Neural progenitor cell (in vitro differentiated cells): Measurements from ENCODE around the gene TSPOAP1. TPM values are rescaled to one million over a fixed set of nuclear protein-coding genes. Genes with fewer than 3 reads are reported as not detected.

Source experiments
- DNase-seq: peaks from one replicate; pipeline ENCODE4 v3.0.0-alpha.2; 2016; ENCODE audit warnings: low spot score
- H2AFZ ChIP-seq: fragments of 200-600 bp; sonication (generic); replicated peaks from 2 replicates; pipeline ENCODE4 v1.6.1; 2016; ENCODE audit warnings: antibody characterized with exemption
- H3F3A ChIP-seq: fragments of 200-600 bp; sonication (generic); 2 replicates; pipeline ENCODE4 v1.6.1; 2016; ENCODE audit warnings: antibody characterized with exemption, low read depth
- H3K27ac ChIP-seq: fragments of 200-600 bp; sonication (generic); 2 replicates; pipeline ENCODE4 v1.5.1; 2016; ENCODE audit warnings: mild to moderate bottlenecking
- H3K27me3 ChIP-seq: fragments of 200-600 bp; sonication (generic); 2 replicates; pipeline ENCODE4 v1.6.1; 2016; ENCODE audit warnings: mild to moderate bottlenecking, moderate library complexity
- H3K36me3 ChIP-seq: fragments of 200-600 bp; sonication (generic); 2 replicates; pipeline ENCODE4 v1.5.1; 2016
- H3K4me1 ChIP-seq: fragments of 200-600 bp; sonication (generic); 2 replicates; pipeline ENCODE4 v1.6.1; 2016; ENCODE audit warnings: mixed run types
- H3K4me2 ChIP-seq: fragments of 200-600 bp; sonication (generic); 2 replicates; pipeline ENCODE4 v1.6.1; 2016
- H3K4me3 ChIP-seq: fragments of 200-600 bp; sonication (generic); 2 replicates; pipeline ENCODE4 v1.5.1; 2016
- H3K79me2 ChIP-seq: fragments of 200-600 bp; sonication (generic); 2 replicates; pipeline ENCODE4 v1.6.1; 2016; ENCODE audit warnings: low read depth
- H3K9ac ChIP-seq: fragments of 200-600 bp; sonication (generic); 2 replicates; pipeline ENCODE4 v1.6.1; 2016
- H3K9me3 ChIP-seq: fragments of 200-600 bp; sonication (generic); 2 replicates; pipeline ENCODE4 v1.5.1; 2016; ENCODE audit warnings: low read depth
- H4K20me1 ChIP-seq: fragments of 200-600 bp; sonication (generic); 2 replicates; pipeline ENCODE4 v1.6.1; 2016; ENCODE audit warnings: low read depth
- H3K27ac Mint-ChIP-seq: 3 replicates; pipeline ENCODE4 v1.8.0; 2021; ENCODE audit warnings: mixed read lengths
- H3K27me3 Mint-ChIP-seq: 2 replicates; pipeline ENCODE4 v1.8.0; 2022; ENCODE audit warnings: low read depth, mild to moderate bottlenecking, inconsistent platforms, moderate library complexity, mixed read lengths; ENCODE audit not compliant: insufficient read depth
- H3K36me3 Mint-ChIP-seq: 3 replicates; pipeline ENCODE4 v1.8.0; 2021; ENCODE audit warnings: mixed read lengths
- H3K4me1 Mint-ChIP-seq: 3 replicates; pipeline ENCODE4 v1.8.0; 2021; ENCODE audit warnings: mixed read lengths
- H3K4me3 Mint-ChIP-seq: 3 replicates; pipeline ENCODE4 v1.8.0; 2021; ENCODE audit warnings: mild to moderate bottlenecking, moderate library complexity, mixed read lengths
- H3K9me3 Mint-ChIP-seq: 3 replicates; pipeline ENCODE4 v1.8.0; 2020; ENCODE audit warnings: mixed read lengths
- EZH2 ChIP-seq: fragments of 200-600 bp; sonication (generic); IDR thresholded peaks from 2 replicates; pipeline ENCODE4 v1.6.1; 2017; ENCODE audit warnings: antibody characterized with exemption, mild to moderate bottlenecking, moderate library complexity
- EZH2phosphoT487 ChIP-seq: fragments of 200-600 bp; sonication (generic); IDR thresholded peaks from 2 replicates; pipeline ENCODE4 v1.6.1; 2017; ENCODE audit warnings: antibody characterized with exemption
- total RNA-seq: library from RNA; depleted of rRNA; stranded (reverse); fragments of >200 nt; gene quantifications from 2 replicates; pipeline ENCODE4 v1.2.3, GENCODE V29; 2015; ENCODE audit warnings: low replicate concordance
- TF ChIP-seq, protein P1 (sequence below): fragments of 200-600 bp; sonication (generic); IDR thresholded peaks from 2 replicates; pipeline ENCODE4 v1.5.1; 2017; ENCODE audit warnings: antibody characterized with exemption, mild to moderate bottlenecking

The TSPOAP1 gene
- total RNA-seq, 1 donor from 2014 or later = 13.8 TPM

DNA sequence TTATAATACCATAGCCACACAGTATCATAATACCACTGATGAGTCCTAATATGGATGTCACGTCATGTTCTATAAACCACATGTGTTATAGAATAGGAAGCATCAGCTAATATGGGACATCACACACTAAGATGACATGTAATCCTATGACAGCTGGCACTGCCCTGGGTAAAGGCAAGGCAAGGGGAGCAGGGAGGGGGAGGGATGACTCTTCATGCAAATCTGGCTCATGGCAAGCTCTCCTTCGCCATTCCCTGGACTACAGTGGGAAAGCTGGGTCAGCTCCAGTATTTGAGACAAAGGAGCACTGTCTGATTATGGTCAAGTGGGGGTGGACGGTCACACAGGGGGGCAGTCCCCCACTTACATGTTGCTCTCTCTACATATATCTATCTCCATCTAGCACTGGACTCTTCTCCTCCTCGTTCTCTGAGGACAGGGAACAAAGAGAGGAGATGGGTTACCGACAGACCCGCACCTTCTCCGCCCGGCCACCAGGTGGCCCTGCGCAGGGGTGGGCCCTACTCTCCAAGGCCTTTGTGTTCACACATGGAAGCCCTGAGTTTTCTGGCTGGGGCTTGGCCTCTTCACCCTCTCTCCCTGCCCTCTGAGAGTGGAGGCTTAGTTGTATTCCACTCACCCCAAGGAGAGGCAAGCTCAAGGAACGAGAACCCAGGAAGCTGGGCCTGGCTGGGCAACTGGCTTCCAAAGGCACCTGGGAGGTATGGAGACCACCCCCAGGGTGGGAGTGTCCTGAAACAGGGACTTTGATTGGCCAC, 24.4 kb downstream of the TSPOAP1 start:
- no peaks in the 10 kb centered on the region for H3K36me3 Mint-ChIP-seq
- H3K36me3 ChIP-seq = no peaks in the 10 kb centered on the region
- no peaks in the 10 kb centered on the region for H3F3A ChIP-seq
- no peak overlapping the region for H3K9ac ChIP-seq
- no peaks in the 10 kb centered on the region for H3K79me2 ChIP-seq
- H3K27ac Mint-ChIP-seq = no peak overlapping the region
- H3K4me1 ChIP-seq = no peaks in the 10 kb centered on the region
- H3K9me3 ChIP-seq = no peaks in the 10 kb centered on the region
- no peak overlapping the region for H3K4me2 ChIP-seq
- H3K9me3 Mint-ChIP-seq = no peaks in the 10 kb centered on the region
- H3K4me3 Mint-ChIP-seq = no peak overlapping the region
- H4K20me1 ChIP-seq = no peaks in the 10 kb centered on the region
- TF ChIP-seq EZH2phosphoT487 (no peak), EZH2 (no peak)
- TF ChIP-seq, protein P1, sequence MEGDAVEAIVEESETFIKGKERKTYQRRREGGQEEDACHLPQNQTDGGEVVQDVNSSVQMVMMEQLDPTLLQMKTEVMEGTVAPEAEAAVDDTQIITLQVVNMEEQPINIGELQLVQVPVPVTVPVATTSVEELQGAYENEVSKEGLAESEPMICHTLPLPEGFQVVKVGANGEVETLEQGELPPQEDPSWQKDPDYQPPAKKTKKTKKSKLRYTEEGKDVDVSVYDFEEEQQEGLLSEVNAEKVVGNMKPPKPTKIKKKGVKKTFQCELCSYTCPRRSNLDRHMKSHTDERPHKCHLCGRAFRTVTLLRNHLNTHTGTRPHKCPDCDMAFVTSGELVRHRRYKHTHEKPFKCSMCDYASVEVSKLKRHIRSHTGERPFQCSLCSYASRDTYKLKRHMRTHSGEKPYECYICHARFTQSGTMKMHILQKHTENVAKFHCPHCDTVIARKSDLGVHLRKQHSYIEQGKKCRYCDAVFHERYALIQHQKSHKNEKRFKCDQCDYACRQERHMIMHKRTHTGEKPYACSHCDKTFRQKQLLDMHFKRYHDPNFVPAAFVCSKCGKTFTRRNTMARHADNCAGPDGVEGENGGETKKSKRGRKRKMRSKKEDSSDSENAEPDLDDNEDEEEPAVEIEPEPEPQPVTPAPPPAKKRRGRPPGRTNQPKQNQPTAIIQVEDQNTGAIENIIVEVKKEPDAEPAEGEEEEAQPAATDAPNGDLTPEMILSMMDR = peak; percentile 73
- H3K4me3 ChIP-seq = no peak overlapping the region
- no peaks in the 10 kb centered on the region for H3K27me3 ChIP-seq
- peaks cover 18% of the 10 kb centered on the region for H3K4me1 Mint-ChIP-seq
- no peak overlapping the region for H3K27ac ChIP-seq
- H3K27me3 Mint-ChIP-seq = peaks cover 9% of the 10 kb centered on the region
- H2AFZ ChIP-seq = peak overlapping the region; percentile 59
- peak; percentile 67 for DNase-seq

- TF ChIP-seq EZH2phosphoT487 (no peak), EZH2 (no peak)
- TF ChIP-seq, protein P1 = no peak
- no peaks in the 10 kb centered on the region for H3K36me3 ChIP-seq
Measured at GRCh38 chr17:58302919-58303585, 25.5 kb downstream of the TSPOAP1 start.

DNA sequence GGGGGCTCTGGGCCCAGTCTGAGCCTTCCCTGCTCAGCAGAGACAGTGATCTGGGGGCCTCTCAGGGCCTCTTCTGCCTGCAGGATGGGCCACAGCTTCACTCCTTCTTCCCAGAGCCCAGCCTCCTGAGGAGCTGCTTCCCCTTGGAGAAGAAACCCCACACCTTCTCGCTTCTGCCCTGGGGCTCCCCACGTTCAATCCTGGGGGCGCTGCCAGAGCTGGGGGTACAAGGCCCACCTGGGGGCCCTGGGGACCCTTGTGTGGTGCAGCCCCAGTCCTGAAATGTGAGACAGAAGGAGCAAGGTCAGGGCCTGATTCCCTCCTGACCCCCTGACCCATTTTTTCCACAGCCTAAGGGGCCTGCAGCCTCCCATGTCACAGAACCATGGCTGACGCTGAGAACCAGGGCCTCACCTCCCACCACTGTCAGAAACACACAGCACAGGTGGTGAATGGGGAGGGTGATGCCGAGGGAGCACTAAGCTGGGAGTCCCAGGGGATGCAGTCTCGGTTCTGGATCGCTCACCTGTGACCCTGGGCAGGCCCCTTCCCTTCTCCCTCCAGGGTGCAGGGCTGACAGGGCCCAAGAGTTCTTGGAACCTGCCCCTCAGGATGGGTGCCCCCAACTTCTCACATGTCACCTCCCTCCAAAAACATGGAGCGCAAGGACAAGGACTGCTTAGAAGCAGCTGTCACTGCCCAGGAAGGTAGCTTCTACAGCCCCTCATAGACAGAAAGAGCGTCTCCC, 26.2 kb downstream of the TSPOAP1 start:
- Histone ChIP-seq H3K4me1 (no peaks in the 10 kb centered on the region), H3K4me2 (no peak overlapping the region), H3K27ac (no peak overlapping the region), H3K4me3 (no peak overlapping the region), H3K27me3 (no peaks in the 10 kb centered on the region), H3K36me3 (no peaks in the 10 kb centered on the region), H2AFZ (no peak overlapping the region), H3K9me3 (no peaks in the 10 kb centered on the region), H3K79me2 (no peaks in the 10 kb centered on the region), H4K20me1 (no peaks in the 10 kb centered on the region), H3F3A (no peaks in the 10 kb centered on the region), H3K9ac (no peak overlapping the region)
- H3K36me3 Mint-ChIP-seq = no peaks in the 10 kb centered on the region
- DNase-seq = no peak
- H3K4me1 Mint-ChIP-seq = peaks cover 13% of the 10 kb centered on the region
- peaks cover 3% of the 10 kb centered on the region for H3K9me3 Mint-ChIP-seq
- H3K27me3 Mint-ChIP-seq = peaks cover 5% of the 10 kb centered on the region
- TF ChIP-seq EZH2phosphoT487 = no peak
- TF ChIP-seq, protein P1 = no peak
- TF ChIP-seq EZH2 = no peak
- H3K4me3 Mint-ChIP-seq = no peak overlapping the region
- H3K27ac Mint-ChIP-seq = no peak overlapping the region

More at GRCh38 chr17:58302919-58303585, 25.5 kb downstream of the TSPOAP1 start:
- DNase-seq = no peak
- Mint-ChIP-seq H3K36me3 (no peaks in the 10 kb centered on the region), H3K4me3 (no peak overlapping the region), H3K9me3 (peaks cover 1% of the 10 kb centered on the region), H3K27ac (no peak overlapping the region), H3K27me3 (peaks cover 7% of the 10 kb centered on the region), H3K4me1 (peaks cover 15% of the 10 kb centered on the region)
- H3K27ac ChIP-seq = no peak overlapping the region
- H3K4me3 ChIP-seq = no peak overlapping the region
- H2AFZ ChIP-seq = no peak overlapping the region
- H3F3A ChIP-seq = no peaks in the 10 kb centered on the region
- no peak overlapping the region for H3K4me2 ChIP-seq
- no peaks in the 10 kb centered on the region for H3K4me1 ChIP-seq
- H3K27me3 ChIP-seq = no peaks in the 10 kb centered on the region
- no peaks in the 10 kb centered on the region for H4K20me1 ChIP-seq
- H3K79me2 ChIP-seq = no peaks in the 10 kb centered on the region
- H3K9ac ChIP-seq = no peak overlapping the region
- no peaks in the 10 kb centered on the region for H3K9me3 ChIP-seq
